DOHH2 (cell line): ENCODE results near the gene DMRT1.

Experiments used
- H3F3A ChIP-seq: fragments of 200-600 bp; sonication (generic), shearing (Covaris generic); 2 replicates; pipeline ENCODE4 v1.6.0; 2016; ENCODE audit warnings: antibody characterized with exemption, mild to moderate bottlenecking; ENCODE audit not compliant: control insufficient read depth, insufficient read depth
- H3K27ac ChIP-seq: fragments of 200-600 bp; sonication (generic); 2 replicates; pipeline ENCODE4 v1.5.1; 2014; ENCODE audit warnings: low read depth, mild to moderate bottlenecking, low read length, moderate library complexity
- H3K27me3 ChIP-seq: fragments of 200-600 bp; sonication (generic); 2 replicates; pipeline ENCODE4 v1.6.1; 2014; ENCODE audit warnings: mild to moderate bottlenecking, low read length, mixed read lengths; ENCODE audit not compliant: control insufficient read depth
- H3K36me3 ChIP-seq: fragments of 200-600 bp; sonication (generic); 2 replicates; pipeline ENCODE4 v1.6.1; 2014; ENCODE audit warnings: mild to moderate bottlenecking, low read length, moderate library complexity, mixed read lengths; ENCODE audit not compliant: control insufficient read depth
- H3K4me1 ChIP-seq: fragments of 200-600 bp; sonication (generic); 2 replicates; pipeline ENCODE4 v1.6.1; 2014; ENCODE audit warnings: mild to moderate bottlenecking, low read length, mixed read lengths; ENCODE audit not compliant: control insufficient read depth
- H3K4me2 ChIP-seq: fragments of 200-600 bp; sonication (generic); 2 replicates; pipeline ENCODE4 v1.6.0; 2014; ENCODE audit warnings: mild to moderate bottlenecking, low read length, moderate library complexity
- H3K4me3 ChIP-seq: fragments of 200-600 bp; sonication (generic); 2 replicates; pipeline ENCODE4 v1.5.1; 2014; ENCODE audit warnings: mild to moderate bottlenecking, low read length, mixed read lengths
- H3K79me2 ChIP-seq: fragments of 200-600 bp; sonication (generic); 2 replicates; pipeline ENCODE4 v1.6.1; 2014; ENCODE audit warnings: mild to moderate bottlenecking, low read length, mixed read lengths; ENCODE audit not compliant: control insufficient read depth
- H3K9me2 ChIP-seq: fragments of 200-600 bp; sonication (generic); replicated peaks from 2 replicates; pipeline ENCODE4 v1.6.1; 2014; ENCODE audit warnings: mild to moderate bottlenecking, low read length, mixed read lengths; ENCODE audit not compliant: control insufficient read depth
- H3K9me3 ChIP-seq: fragments of 200-600 bp; sonication (generic); 2 replicates; pipeline ENCODE4 v1.6.1; 2014; ENCODE audit warnings: antibody characterized with exemption, low read length, mixed read lengths; ENCODE audit not compliant: control insufficient read depth, insufficient read depth
- H4K20me1 ChIP-seq: fragments of 200-600 bp; sonication (generic); 2 replicates; pipeline ENCODE4 v1.6.0; 2014; ENCODE audit warnings: low read depth, mild to moderate bottlenecking, antibody characterized with exemption, low read length, moderate library complexity; ENCODE audit not compliant: control insufficient read depth, insufficient read depth
- CTCF ChIP-seq: fragments of 200-600 bp; sonication (generic); IDR thresholded peaks from one replicate; pipeline ENCODE4 v1.5.1; 2014; ENCODE audit warnings: antibody characterized with exemption, mild to moderate bottlenecking, low read depth, low read length; ENCODE audit not compliant: poor library complexity, severe bottlenecking
- EZH2phosphoT487 ChIP-seq: fragments of 200-600 bp; sonication (generic); IDR thresholded peaks from 2 replicates; pipeline ENCODE4 v1.6.1; 2017; ENCODE audit warnings: borderline replicate concordance, mild to moderate bottlenecking, antibody characterized with exemption, low read length, moderate library complexity, mixed read lengths

DMRT1 gene

GRCh38 chr9:846852-847251, 5.4 kb downstream of the DMRT1 start:
- Histone ChIP-seq H3K79me2 (no peaks in the 10 kb centered on the region), H3K27ac (no peak overlapping the region), H3K36me3 (no peaks in the 10 kb centered on the region), H3K9me3 (no peaks in the 10 kb centered on the region), H3K4me3 (no peak overlapping the region), H3K9me2 (no peaks in the 10 kb centered on the region), H3K27me3 (peaks cover 30% of the 10 kb centered on the region), H4K20me1 (no peaks in the 10 kb centered on the region), H3F3A (peaks cover 5% of the 10 kb centered on the region), H3K4me2 (no peak overlapping the region), H3K4me1 (peaks cover 10% of the 10 kb centered on the region)
- no peak for TF ChIP-seq CTCF
- no peak for TF ChIP-seq EZH2phosphoT487

GRCh38 chr9:847505-847904, 6.0 kb downstream of the DMRT1 start:
- Histone ChIP-seq H3K36me3 (no peaks in the 10 kb centered on the region), H4K20me1 (no peaks in the 10 kb centered on the region), H3K4me1 (peaks cover 5% of the 10 kb centered on the region; the same call in 1 of the 2 replicates), H3K9me3 (no peaks in the 10 kb centered on the region), H3F3A (peaks cover 5% of the 10 kb centered on the region), H3K27me3 (peaks cover 26% of the 10 kb centered on the region), H3K79me2 (no peaks in the 10 kb centered on the region), H3K27ac (no peak overlapping the region), H3K4me3 (no peak overlapping the region), H3K9me2 (no peaks in the 10 kb centered on the region), H3K4me2 (no peak overlapping the region)
- TF ChIP-seq CTCF, result no peak
- no peak for TF ChIP-seq EZH2phosphoT487

GRCh38 chr9:849431-849830, 7.9 kb downstream of the DMRT1 start:
- TF ChIP-seq EZH2phosphoT487 (no peak), CTCF (no peak)
- H3K4me2 ChIP-seq, result no peak overlapping the region
- no peak overlapping the region for H3K27ac ChIP-seq
- H3K4me3 ChIP-seq, result no peak overlapping the region
- no peaks in the 10 kb centered on the region for H4K20me1 ChIP-seq
- H3K9me3 ChIP-seq, result no peaks in the 10 kb centered on the region
- peaks cover 18% of the 10 kb centered on the region for H3K27me3 ChIP-seq
- H3K4me1 ChIP-seq, result peaks cover 5% of the 10 kb centered on the region; the same call in 1 of the 2 replicates
- no peaks in the 10 kb centered on the region for H3K36me3 ChIP-seq
- no peaks in the 10 kb centered on the region for H3K9me2 ChIP-seq
- no peaks in the 10 kb centered on the region for H3F3A ChIP-seq
- H3K79me2 ChIP-seq, result no peaks in the 10 kb centered on the region

GRCh38 chr9:852539-852938, 11.0 kb downstream of the DMRT1 start:
- Histone ChIP-seq H3K9me3 (no peaks in the 10 kb centered on the region), H3F3A (no peaks in the 10 kb centered on the region), H3K27me3 (peaks cover 8% of the 10 kb centered on the region), H3K79me2 (no peaks in the 10 kb centered on the region), H4K20me1 (no peaks in the 10 kb centered on the region), H3K4me1 (peaks cover 2% of the 10 kb centered on the region; the same call in 1 of the 2 replicates), H3K4me3 (no peak overlapping the region), H3K9me2 (no peaks in the 10 kb centered on the region), H3K27ac (no peak overlapping the region), H3K4me2 (no peak overlapping the region), H3K36me3 (no peaks in the 10 kb centered on the region)
- TF ChIP-seq EZH2phosphoT487 (no peak), CTCF (no peak)
